ENCODE measurements around the gene ACTN3.
"Not testable (repeated sequence)": the region's sequence is repeated elsewhere in the genome, so short reads cannot be mapped to it uniquely, and the experiment has no call there.

DNA sequence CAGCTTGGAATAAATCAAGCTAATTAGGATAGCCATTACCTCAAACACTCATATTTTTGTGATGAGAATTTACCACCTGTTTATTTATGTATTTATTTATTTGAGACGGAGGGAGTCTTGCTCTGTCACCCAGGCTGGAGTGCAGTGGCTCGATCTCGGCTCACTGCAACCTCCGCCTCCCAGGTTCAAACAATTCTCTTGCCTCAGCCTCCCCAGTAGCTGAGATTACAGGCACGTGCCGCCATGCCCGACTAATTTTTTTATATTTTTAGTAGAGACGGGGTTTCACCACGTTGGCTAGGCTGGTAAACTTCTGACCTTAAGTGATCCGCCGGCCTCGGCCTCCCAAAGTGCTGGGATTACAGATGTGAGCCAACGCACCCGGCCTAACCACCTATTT is 1.8 kb upstream of the ACTN3 start:
- TF ChIP-seq ZNF274 (IDR thresholded peaks at IDR 0.05; ENCODE audit: low read depth, low read length); YY1 (IDR thresholded peaks at IDR 0.05; ENCODE audit: insufficient read depth, insufficient read length): not testable (repeated sequence)
